Upper lobe of left lung (tissue), 6 donors: Measurements from ENCODE around the gene CLSTN2. TPM values are rescaled to one million over a fixed set of nuclear protein-coding genes. Genes with fewer than 3 reads are reported as not detected.

Experiments
- ATAC-seq, 2 donors: fragments of 200-7000 bp; cut with Tn5 transposase; one replicate each; pipeline ENCODE4 v1.9.1; 2022; ENCODE audit warnings: mild to moderate bottlenecking in 2 of 2, moderate library complexity in 2 of 2; ENCODE audit not compliant: low FRiP score in 2 of 2
- DNase-seq, 2 donors: peaks; one replicate each; pipeline ENCODE4 v3.0.0-alpha.2; 2019 to 2020
- H3K27ac ChIP-seq, 4 donors: fragments of 200-600 bp; sonication (generic); one replicate each; pipeline ENCODE4 v1.5.1; 2016 to 2019
- H3K27me3 ChIP-seq, 4 donors: fragments of 200-600 bp; sonication (generic); one replicate each; pipeline ENCODE4 v1.5.1; 2017 to 2019
- H3K36me3 ChIP-seq, 4 donors: fragments of 200-600 bp; sonication (generic); one replicate each; pipeline ENCODE4 v1.5.1; 2016 to 2019
- H3K4me1 ChIP-seq, 4 donors: fragments of 200-600 bp; sonication (generic); one replicate each; pipeline ENCODE4 v1.5.1; 2018 to 2019
- H3K4me3 ChIP-seq, 4 donors: fragments of 200-600 bp; sonication (generic); one replicate each; pipeline ENCODE4 v1.5.1; 2017 to 2019; ENCODE audit warnings: mild to moderate bottlenecking in 2 of 4, moderate library complexity in 1 of 4
- H3K9me3 ChIP-seq, 4 donors: fragments of 200-600 bp; sonication (generic); one replicate each; pipeline ENCODE4 v1.5.1; 2018 to 2019
- CTCF ChIP-seq, 6 experiments: fragments of 450-650 bp in 4 of 6; fragments of 200-600 bp in 2 of 6; sonication (generic) in 2 of 6; IDR thresholded peaks; one replicate each; pipeline ENCODE4 v1.5.1; 2016 to 2019; ENCODE audit warnings: antibody characterized with exemption in 6 of 6
- EP300 ChIP-seq, 4 donors: sonication (generic); formaldehyde crosslinking; IDR thresholded peaks; one replicate each; pipeline ENCODE4 v1.5.1; 2017; ENCODE audit warnings: antibody characterized with exemption in 4 of 4, control low read depth in 2 of 4
- POLR2A ChIP-seq, 4 donors: fragments of 450-650 bp; IDR thresholded peaks; one replicate each; pipeline ENCODE4 v1.5.1; 2016 to 2017; ENCODE audit warnings: antibody characterized with exemption in 4 of 4, mild to moderate bottlenecking in 2 of 4
- POLR2AphosphoS5 ChIP-seq, 2 donors: sonication (generic); formaldehyde crosslinking; IDR thresholded peaks; one replicate each; pipeline ENCODE4 v1.5.1; 2017; ENCODE audit warnings: antibody characterized with exemption in 2 of 2
- WGBS, 2 donors: methylation state at CpG; one replicate each; pipeline ENCODE4 v1.1.5; 2017 to 2018; 5-methylcytosine and 5-hydroxymethylcytosine counted together
- total RNA-seq, 6 donors: library from RNA; depleted of rRNA in 4 of 6; stranded (reverse); fragments of >200 nt in 4 of 6; gene quantifications; one replicate each; pipeline versions ENCODE4 v1.1.0 to v1.2.1, GENCODE V29; 2016 to 2021
- donor health status: DM: no; HTN: no; CAD: no; lungs with moderate emphysema.
- donor health status: DM: no; HTN: yes; CAD: no; lungs with severe emphysema.

The CLSTN2 gene
- total RNA-seq, 6 donors from 2014 or later = 1.0 to 4.3 (median 1.6) TPM

DNA sequence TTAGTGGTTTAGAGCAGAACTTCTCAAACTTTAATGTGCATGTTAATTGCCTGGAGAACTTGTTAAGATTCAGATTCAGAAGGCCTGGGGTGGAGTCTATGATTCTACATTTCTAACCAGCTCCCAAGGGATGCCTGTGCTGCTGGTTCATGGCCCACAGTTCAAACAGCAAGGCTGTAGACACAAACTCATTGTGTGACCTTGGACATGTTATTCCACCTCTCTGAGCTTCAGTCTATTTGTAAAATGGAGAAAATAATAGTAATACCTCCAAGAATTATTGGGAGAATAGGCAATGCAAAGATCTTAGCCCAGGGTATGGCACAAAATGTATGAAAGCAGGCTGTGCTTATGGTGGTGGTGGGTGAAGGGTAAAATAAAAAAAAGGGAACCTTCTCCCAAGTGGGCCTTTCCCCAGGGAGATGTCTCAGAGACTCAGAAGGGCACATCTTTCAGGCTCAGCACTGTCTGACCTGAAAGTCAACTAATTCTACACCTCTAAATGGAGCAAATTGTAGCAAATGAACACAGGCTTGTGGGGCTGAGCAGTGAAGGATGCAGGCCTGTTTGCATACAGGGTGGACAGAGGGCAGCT lies 566.9 kb downstream of the CLSTN2 start:
- Histone ChIP-seq H3K4me3 (no peak overlapping the region), H3K4me1 (no peaks in the 10 kb centered on the region), H3K36me3 (no peaks in the 10 kb centered on the region), H3K27ac (no peak overlapping the region), H3K27me3 (no peaks in the 10 kb centered on the region), H3K9me3 (no peaks in the 10 kb centered on the region)
- ATAC-seq = no peak
- TF ChIP-seq CTCF (IDR thresholded peaks at IDR 0.05) = no peak
- no peak for TF ChIP-seq POLR2A (IDR thresholded peaks at IDR 0.05)
- TF ChIP-seq EP300 (IDR thresholded peaks at IDR 0.05) = no peak
- no peak for TF ChIP-seq POLR2AphosphoS5 (IDR thresholded peaks at IDR 0.05)
- no peak for DNase-seq

DNA sequence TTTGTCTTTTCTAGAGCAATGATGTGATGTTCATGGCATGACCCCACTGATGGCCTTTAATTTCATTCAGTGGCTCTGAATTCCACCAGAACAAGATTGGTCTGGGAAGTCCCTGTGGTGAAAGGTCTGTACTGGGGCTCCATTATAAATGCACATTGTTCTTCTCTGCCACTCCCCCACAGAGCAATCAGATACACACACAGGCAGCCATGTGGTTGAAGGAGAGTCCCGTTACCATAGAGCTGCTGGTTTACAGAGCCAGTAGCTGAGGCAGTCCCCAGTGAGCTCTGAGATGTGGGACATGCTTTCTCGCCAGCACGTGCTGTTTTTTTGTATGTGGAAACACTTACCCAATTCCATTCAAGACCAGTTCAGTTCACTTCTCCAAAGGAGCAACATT lies 570.2 kb downstream of the CLSTN2 start:
- DNase-seq = no peak

DNA sequence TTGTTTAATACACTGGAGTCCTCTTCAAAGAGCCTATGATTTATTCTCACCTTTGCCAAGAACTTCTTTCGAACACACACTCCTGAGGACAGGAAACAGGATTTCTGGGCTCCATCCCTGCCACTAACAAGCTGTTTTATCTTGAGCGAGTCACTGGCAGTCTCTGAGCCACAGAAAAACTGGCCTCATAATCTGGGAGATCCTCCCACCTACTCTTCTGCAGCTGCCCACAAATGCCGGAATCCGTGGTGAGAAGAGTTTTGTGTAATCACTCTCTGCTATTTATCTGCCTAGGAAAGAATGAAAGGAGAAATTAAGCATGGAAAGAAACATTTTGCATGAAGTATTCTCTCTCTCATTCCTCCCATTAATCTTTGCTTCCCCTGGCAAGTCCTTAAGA lies 570.9 kb downstream of the CLSTN2 start:
- Histone ChIP-seq H3K4me3 (no peak overlapping the region), H3K27me3 (no peaks in the 10 kb centered on the region), H3K36me3 (no peaks in the 10 kb centered on the region), H3K4me1 (no peaks in the 10 kb centered on the region), H3K27ac (no peak overlapping the region), H3K9me3 (no peaks in the 10 kb centered on the region)
- DNase-seq = no peak
- ATAC-seq = no peak
- TF ChIP-seq CTCF (IDR thresholded peaks at IDR 0.05) (no peak), POLR2A (IDR thresholded peaks at IDR 0.05) (no peak)
- 65 to 69% methylated on average over 4 of the region's 4 CpGs for WGBS, 2 donors

More for the DNA sequence above, 570.2 kb downstream of the CLSTN2 start:
- no peaks in the 10 kb centered on the region for H3K4me1 ChIP-seq
- no peak for ATAC-seq
- H3K9me3 ChIP-seq = no peaks in the 10 kb centered on the region
- H3K36me3 ChIP-seq = no peaks in the 10 kb centered on the region
- 40 to 46% methylated on average over 3 of the region's 3 CpGs for WGBS, 2 donors
- no peak overlapping the region for H3K4me3 ChIP-seq
- H3K27ac ChIP-seq = no peak overlapping the region
- no peaks in the 10 kb centered on the region for H3K27me3 ChIP-seq
- TF ChIP-seq POLR2A (IDR thresholded peaks at IDR 0.05) (no peak), POLR2AphosphoS5 (IDR thresholded peaks at IDR 0.05) (no peak), CTCF (IDR thresholded peaks at IDR 0.05) (no peak), EP300 (IDR thresholded peaks at IDR 0.05) (no peak)

DNA sequence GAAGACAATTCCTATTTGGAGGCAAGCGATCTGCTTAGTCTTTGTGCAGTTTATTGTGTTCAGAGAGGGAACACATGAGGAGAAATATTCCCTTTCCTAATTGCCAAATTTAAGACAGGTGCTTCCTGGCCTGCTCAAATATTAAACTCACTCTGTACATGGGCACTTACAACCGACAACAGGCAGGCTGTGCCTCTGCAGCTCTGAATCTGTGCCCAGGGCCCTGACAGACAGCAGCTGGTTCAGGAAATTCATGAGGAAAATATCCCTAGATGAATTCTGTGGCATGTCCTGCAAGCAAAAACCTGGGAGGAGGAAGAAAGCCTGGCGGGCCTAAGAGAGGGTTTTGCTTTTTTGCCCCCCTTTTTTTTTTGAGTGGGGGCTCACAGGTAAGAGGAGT lies 573.6 kb downstream of the CLSTN2 start:
- no peaks in the 10 kb centered on the region for H3K36me3 ChIP-seq
- no peaks in the 10 kb centered on the region for H3K27me3 ChIP-seq
- 59 to 70% methylated on average over 2 to 3 of the region's 3 CpGs for WGBS, 2 donors
- H3K4me1 ChIP-seq = no peaks in the 10 kb centered on the region
- ATAC-seq (no peak), DNase-seq (no peak)
- TF ChIP-seq EP300 (IDR thresholded peaks at IDR 0.05) (no peak), POLR2A (IDR thresholded peaks at IDR 0.05) (no peak), CTCF (IDR thresholded peaks at IDR 0.05) (no peak), POLR2AphosphoS5 (IDR thresholded peaks at IDR 0.05) (no peak)
- no peak overlapping the region for H3K27ac ChIP-seq
- no peaks in the 10 kb centered on the region for H3K9me3 ChIP-seq
- H3K4me3 ChIP-seq = no peak overlapping the region

- Histone ChIP-seq H3K4me3 (no peak overlapping the region), H3K4me1 (no peaks in the 10 kb centered on the region), H3K27me3 (no peaks in the 10 kb centered on the region), H3K9me3 (no peaks in the 10 kb centered on the region), H3K27ac (no peak overlapping the region), H3K36me3 (no peaks in the 10 kb centered on the region)
- no peak for ATAC-seq
- 11 to 47% methylated on average over 2 of the region's 2 CpGs for WGBS, 2 donors
- no peak for DNase-seq
- no peak for TF ChIP-seq EP300 (IDR thresholded peaks at IDR 0.05)
- TF ChIP-seq POLR2AphosphoS5 (IDR thresholded peaks at IDR 0.05) = no peak
- no peak for TF ChIP-seq POLR2A (IDR thresholded peaks at IDR 0.05)
- no peak for TF ChIP-seq CTCF (IDR thresholded peaks at IDR 0.05)
These were observed 574.5 kb downstream of the CLSTN2 start for GRCh38 chr3:140509534-140509933.
